Fibroblast of lung (primary cell): ENCODE measurements around the gene FLACC1. TPM values are rescaled to one million over a fixed set of nuclear protein-coding genes. Genes with fewer than 3 reads are reported as not detected.

Experiments used
- DNase-seq, 2 donors: peaks; one replicate each; pipeline versions ENCODE4 v3.0.0 to v3.0.0-alpha.2; 2010; ENCODE audit warnings: low read depth in 2 of 2
- H2AFZ ChIP-seq: 2 replicates; pipeline ENCODE4 v1.5.1; 2012; ENCODE audit warnings: low read length, control low read depth, inconsistent platforms
- H3K27ac ChIP-seq: 2 replicates; pipeline ENCODE4 v1.5.1; 2011; ENCODE audit warnings: low read length, control low read depth; ENCODE audit not compliant: insufficient read depth
- H3K27me3 ChIP-seq: 2 replicates; pipeline ENCODE4 v1.5.1; 2011; ENCODE audit warnings: mild to moderate bottlenecking, low read length; ENCODE audit not compliant: control insufficient read depth, insufficient read depth
- H3K36me3 ChIP-seq: 2 replicates; pipeline ENCODE4 v1.5.1; 2011; ENCODE audit warnings: low read length; ENCODE audit not compliant: control insufficient read depth, insufficient read depth
- H3K4me1 ChIP-seq: 2 replicates; pipeline ENCODE4 v1.5.1; 2011; ENCODE audit warnings: low read length; ENCODE audit not compliant: control insufficient read depth, insufficient read depth; ENCODE audit errors: extremely low read depth
- H3K4me2 ChIP-seq: 2 replicates; pipeline ENCODE4 v1.5.1; 2011; ENCODE audit warnings: low read length, control low read depth; ENCODE audit not compliant: insufficient read depth; ENCODE audit errors: extremely low read depth
- H3K4me3 ChIP-seq, 4 experiments: fragments of 200-600 bp in 1 of 4; sonication (generic) in 1 of 4; replicated peaks in 1 of 4; 2 replicates each; pipeline ENCODE4 v1.5.1; 2011 to 2016; ENCODE audit warnings: low read length in 4 of 4, low read depth in 3 of 4, mild to moderate bottlenecking in 3 of 4, control low read depth in 2 of 4, inconsistent platforms in 1 of 4, mixed read lengths in 1 of 4; ENCODE audit not compliant: insufficient read depth in 1 of 4; ENCODE audit errors: control extremely low read depth in 1 of 4
- H3K79me2 ChIP-seq: 2 replicates; pipeline ENCODE4 v1.5.1; 2012; ENCODE audit warnings: mild to moderate bottlenecking, low read length, inconsistent platforms; ENCODE audit not compliant: control insufficient read depth, insufficient read depth
- H3K9ac ChIP-seq: 2 replicates; pipeline ENCODE4 v1.5.1; 2011; ENCODE audit warnings: mild to moderate bottlenecking, low read length, control low read depth; ENCODE audit not compliant: insufficient read depth
- H3K9me3 ChIP-seq: 2 replicates; pipeline ENCODE4 v1.5.1; 2012; ENCODE audit warnings: low read depth, low read length; ENCODE audit not compliant: control insufficient read depth, insufficient read depth
- H4K20me1 ChIP-seq: 2 replicates; pipeline ENCODE4 v1.5.1; 2011; ENCODE audit warnings: low read length; ENCODE audit not compliant: control insufficient read depth, insufficient read depth; ENCODE audit errors: extremely low read depth
- CTCF ChIP-seq, 2 donors: IDR thresholded peaks in 1 of 2; conservative IDR thresholded peaks in 1 of 2; 1 replicate in 1 of 2; 2 replicates in 1 of 2; pipeline ENCODE4 v1.5.1; 2011 to 2012; ENCODE audit warnings: low read length in 2 of 2, control low read depth in 1 of 2, inconsistent platforms in 1 of 2, low read depth in 1 of 2, mild to moderate bottlenecking in 1 of 2
- EZH2 ChIP-seq: IDR thresholded peaks from 2 replicates; pipeline ENCODE4 v1.5.1; 2012; ENCODE audit warnings: low read length, control low read depth, mild to moderate bottlenecking; ENCODE audit errors: missing control alignments
- polyA plus RNA-seq, 2 donors: library from polyadenylated mRNA; depleted of rRNA in 1 of 2; stranded (reverse) in 1 of 2; unstranded in 1 of 2; fragments of >200 nt; gene quantifications; 2 replicates each; pipeline ENCODE4 v1.2.1, GENCODE V29; 2011 to 2012; ENCODE audit warnings: missing spikeins in 1 of 2
- total RNA-seq: library from RNA; depleted of rRNA; stranded (reverse); fragments of >200 nt; gene quantifications from 2 replicates; pipeline ENCODE4 v1.2.1, GENCODE V29; 2014

The FLACC1 gene
- total and polyA plus RNA-seq, 2 donors (not counting 1 experiment from before 2014, with no cell fraction given) = 0.56 to 1.3 TPM

- Histone ChIP-seq H3K9me3 (no peaks in the 10 kb centered on the region), H3K9ac (no peak overlapping the region), H3K4me2 (no peak overlapping the region), H3K79me2 (no peaks in the 10 kb centered on the region), H3K4me3 (no peak overlapping the region), H4K20me1 (no peaks in the 10 kb centered on the region), H3K36me3 (peaks cover 11% of the 10 kb centered on the region), H3K27me3 (no peaks in the 10 kb centered on the region), H3K4me1 (no peaks in the 10 kb centered on the region), H3K27ac (no peak overlapping the region), H2AFZ (no peak overlapping the region)
- no peak for DNase-seq
- TF ChIP-seq CTCF (conservative IDR thresholded peaks at IDR 0.05 in 1 of 2, IDR thresholded peaks at IDR 0.05 in 1 of 2; ENCODE audit: low read depth in 1 of 2, low read length in 2 of 2) = no peak
- TF ChIP-seq EZH2 = no peak
These were observed 85.2 kb downstream of the FLACC1 start for GRCh38 chr2:201271917-201272316.

GRCh38 chr2:201270293-201271001 lies 86.7 kb downstream of the FLACC1 start:
- H3K9ac ChIP-seq = no peak overlapping the region
- H3K4me3 ChIP-seq = no peak overlapping the region
- H3K4me1 ChIP-seq = no peaks in the 10 kb centered on the region
- H3K9me3 ChIP-seq = no peaks in the 10 kb centered on the region
- TF ChIP-seq EZH2 (no peak), CTCF (conservative IDR thresholded peaks at IDR 0.05 in 1 of 2, IDR thresholded peaks at IDR 0.05 in 1 of 2; ENCODE audit: low read depth in 1 of 2, low read length in 2 of 2) (no peak)
- H3K4me2 ChIP-seq = no peak overlapping the region
- no peaks in the 10 kb centered on the region for H3K79me2 ChIP-seq
- no peak overlapping the region for H3K27ac ChIP-seq
- no peak overlapping the region for H2AFZ ChIP-seq
- H4K20me1 ChIP-seq = no peaks in the 10 kb centered on the region
- H3K27me3 ChIP-seq = no peaks in the 10 kb centered on the region
- peaks cover 4% of the 10 kb centered on the region for H3K36me3 ChIP-seq
- DNase-seq = no peak

- no peak overlapping the region for H3K4me2 ChIP-seq
These were observed 87.4 kb downstream of the FLACC1 start for GRCh38 chr2:201269764-201270163.

More at GRCh38 chr2:201269764-201270163, 87.4 kb downstream of the FLACC1 start:
- H3K4me3 ChIP-seq = no peak overlapping the region
- H3K36me3 ChIP-seq = peaks cover 4% of the 10 kb centered on the region
- TF ChIP-seq EZH2 (no peak), CTCF (conservative IDR thresholded peaks at IDR 0.05 in 1 of 2, IDR thresholded peaks at IDR 0.05 in 1 of 2; ENCODE audit: low read depth in 1 of 2, low read length in 2 of 2) (no peak)
- H3K79me2 ChIP-seq = no peaks in the 10 kb centered on the region
- H3K4me1 ChIP-seq = no peaks in the 10 kb centered on the region
- no peaks in the 10 kb centered on the region for H4K20me1 ChIP-seq
- no peaks in the 10 kb centered on the region for H3K9me3 ChIP-seq
- no peak overlapping the region for H2AFZ ChIP-seq
- H3K9ac ChIP-seq = no peak overlapping the region
- no peaks in the 10 kb centered on the region for H3K27me3 ChIP-seq
- no peak overlapping the region for H3K27ac ChIP-seq
- no peak for DNase-seq
